GM21367 (cell line): ENCODE data around the gene CITED2.
A peak's percentile ranks its signal among the peaks of the same experiment; 100 is the strongest.

ENCODE experiments used
- ATAC-seq: cut with Tn5 transposase; IDR thresholded peaks from one replicate; pipeline ENCODE4 v1.9.1; 2021; ENCODE audit not compliant: unreplicated experiment

Gene CITED2

DNA sequence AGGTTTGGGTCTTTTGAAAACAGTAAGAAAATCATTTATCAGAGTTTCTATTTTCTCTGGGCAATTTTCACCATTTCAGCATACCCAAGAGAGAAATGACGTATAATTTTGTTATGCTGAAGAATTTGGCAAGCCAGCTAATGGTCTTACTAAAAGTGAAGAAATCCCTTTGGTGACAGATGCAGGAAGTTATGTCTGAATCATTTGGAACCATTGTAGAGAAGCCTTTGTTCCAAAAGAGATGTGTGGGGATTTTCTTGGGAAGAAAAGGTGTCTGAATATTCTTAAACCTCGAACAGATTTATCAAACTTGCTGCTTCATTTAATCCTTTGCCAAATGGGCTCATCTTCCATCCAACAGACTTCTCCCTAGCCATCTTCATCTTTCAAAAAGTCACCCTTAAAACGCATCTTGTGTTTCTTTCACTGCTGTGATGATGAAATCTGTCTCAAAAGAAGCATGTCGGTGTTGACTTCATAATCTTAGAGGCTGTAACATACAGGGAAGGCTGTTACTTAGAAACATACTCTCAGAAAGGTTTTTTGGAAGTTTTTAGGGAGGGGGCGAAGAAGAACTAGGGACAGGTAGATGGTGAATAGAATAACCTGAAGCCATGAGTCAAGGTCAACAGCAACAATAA, 39.5 kb downstream of the CITED2 start:
- ATAC-seq, result no peak

DNA sequence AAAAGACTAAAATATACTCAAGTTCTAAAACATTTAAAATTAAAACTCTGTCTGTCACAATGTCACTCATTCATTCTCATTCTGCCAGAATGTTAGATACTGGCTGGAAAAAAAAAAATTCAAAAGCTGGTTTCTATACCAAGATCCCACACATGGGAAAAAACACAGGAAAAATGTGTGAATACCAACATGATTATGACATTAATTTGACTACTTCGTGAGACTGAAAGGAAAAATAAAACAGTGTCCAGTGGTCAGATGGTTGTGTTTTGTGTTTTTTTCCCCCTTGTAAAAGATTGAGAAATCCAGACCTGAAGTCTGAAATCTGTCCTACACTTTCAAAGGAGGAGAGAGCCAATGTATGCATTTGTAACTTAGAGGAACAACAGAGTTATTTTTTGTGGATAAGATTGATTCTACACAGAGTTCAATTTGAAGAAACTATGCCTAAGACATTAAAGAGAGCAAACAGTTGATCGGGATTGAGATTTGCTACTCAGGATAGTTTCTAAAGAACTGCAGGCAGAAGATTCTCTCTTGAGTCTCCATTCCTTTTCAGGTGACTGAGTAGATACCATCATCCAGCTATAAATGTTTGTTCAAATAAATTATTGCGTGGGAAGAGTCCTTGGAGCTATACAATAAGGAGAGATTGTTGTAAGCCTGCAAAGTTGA, 43.5 kb downstream of the CITED2 start:
- no peak for ATAC-seq

DNA sequence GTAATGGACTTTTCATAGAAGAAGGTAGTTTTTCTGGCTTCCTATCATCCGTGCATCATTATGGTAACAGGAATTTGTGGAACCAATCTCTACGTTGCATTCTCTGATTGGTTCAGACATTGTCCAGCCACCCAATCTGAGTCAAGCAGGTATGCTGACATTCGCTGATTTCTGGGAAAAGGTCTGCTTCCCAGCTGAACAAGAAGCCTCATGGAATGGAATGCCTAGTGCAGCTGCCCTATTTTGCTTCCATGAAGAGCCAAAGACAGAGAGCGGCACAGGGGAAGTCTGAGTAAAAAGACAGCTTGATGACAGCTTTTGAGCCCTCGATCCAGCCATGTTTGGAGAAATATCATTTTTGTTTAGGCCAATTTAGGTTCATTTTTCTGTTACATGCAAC, 44.1 kb downstream of the CITED2 start:
- no peak for ATAC-seq

DNA sequence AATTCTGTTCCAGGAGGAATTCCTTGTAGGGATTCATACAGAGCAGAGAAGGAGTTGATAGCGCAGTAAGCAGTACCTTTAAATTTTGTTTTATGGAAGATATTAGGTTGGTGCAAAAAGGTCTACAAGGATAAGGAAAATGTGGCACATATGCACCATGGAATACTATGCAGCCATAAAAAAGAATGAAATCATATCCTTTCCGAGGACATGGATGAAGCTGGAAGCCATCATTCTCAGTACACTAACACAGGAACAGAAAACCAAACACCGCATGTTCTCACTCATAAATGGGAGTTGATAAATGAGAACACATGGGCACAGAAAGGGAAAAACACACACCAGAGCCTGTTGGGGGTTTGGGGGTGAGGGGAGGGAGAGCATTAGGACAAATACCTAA, 45.2 kb downstream of the CITED2 start:
- no peak for ATAC-seq

DNA sequence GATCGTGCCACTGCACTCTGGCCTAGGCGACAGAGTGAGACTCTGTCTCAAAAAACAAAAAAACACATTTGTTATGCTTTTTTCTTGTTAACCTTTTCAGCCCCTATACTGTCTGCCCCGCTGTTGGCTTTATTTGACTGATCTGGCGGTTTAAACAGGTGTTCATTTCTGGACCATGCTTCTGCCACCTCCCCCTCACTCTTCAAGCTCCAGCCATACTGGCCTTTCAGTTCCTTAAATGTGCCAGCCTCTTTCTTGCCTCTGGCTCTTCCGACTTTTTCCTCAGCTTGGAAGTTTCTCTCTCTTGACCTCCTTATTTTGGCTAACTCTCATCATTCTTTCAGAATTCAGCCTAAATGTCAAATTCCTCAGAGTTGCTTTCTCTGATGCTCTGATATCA, 47.4 kb downstream of the CITED2 start:
- peak; percentile 54 for ATAC-seq

GRCh38 chr6:139325686-139326085, 48.8 kb downstream of the CITED2 start:
- no peak for ATAC-seq

GRCh38 chr6:139325125-139325524, 49.3 kb downstream of the CITED2 start:
- ATAC-seq, result peak; percentile 46

DNA sequence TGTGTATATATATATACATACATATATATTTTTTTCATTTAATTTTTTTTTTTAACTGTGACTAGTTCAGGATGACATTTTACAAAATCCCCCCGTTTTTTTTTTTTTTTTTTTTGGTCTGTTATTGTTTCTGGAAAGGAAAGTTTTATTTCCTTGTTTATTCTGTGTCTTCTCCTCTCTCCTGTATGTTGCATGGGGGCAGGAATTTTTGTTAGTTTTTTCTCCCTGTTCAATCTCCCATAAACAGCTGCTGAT, 50.2 kb downstream of the CITED2 start:
- no peak for ATAC-seq

DNA sequence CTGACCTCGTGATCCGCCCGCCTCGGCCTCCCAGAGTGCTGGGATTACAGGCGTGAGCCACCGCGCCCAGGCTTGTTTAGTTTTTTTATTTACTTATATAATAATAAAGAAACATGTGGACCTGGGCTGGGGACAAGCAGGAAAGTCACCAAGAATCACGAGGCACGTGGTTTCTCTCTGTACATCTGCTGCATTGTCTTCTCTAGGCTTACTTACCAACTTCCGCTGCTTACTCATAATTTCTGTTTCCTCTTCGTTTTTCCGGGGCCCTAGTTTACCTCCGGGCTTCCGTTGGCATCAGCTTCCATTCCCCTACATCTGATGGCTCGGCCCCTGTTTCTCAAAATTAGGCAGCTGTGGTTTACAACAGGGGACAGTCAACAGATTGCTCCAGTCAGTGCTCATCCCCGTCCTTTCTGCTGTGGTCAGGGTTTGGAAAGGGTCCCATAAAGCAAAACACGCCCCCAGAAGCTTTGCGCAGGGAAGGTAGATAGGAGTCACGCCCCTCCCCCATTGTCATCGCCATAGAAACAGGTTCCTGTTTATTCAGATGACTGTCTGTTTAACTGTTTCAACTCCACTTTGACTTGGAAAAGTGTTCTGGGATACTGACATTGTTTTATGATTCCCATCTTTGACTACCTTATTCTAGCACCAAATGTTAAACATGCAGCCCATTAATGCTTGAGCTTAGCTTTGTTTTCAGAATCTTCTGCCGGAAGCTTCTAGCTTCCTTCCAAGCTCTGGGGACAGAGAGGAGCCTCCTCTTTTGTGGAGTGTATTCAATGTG, 50.7 kb downstream of the CITED2 start:
- ATAC-seq, result no peak
